CD4-positive, alpha-beta T cell treated with Interleukin-17A for 1 hour (primary cell): ENCODE results near the gene MAP3K5.
"Not testable (repeated sequence)": the region's sequence is repeated elsewhere in the genome, so short reads cannot be mapped to it uniquely, and the experiment has no call there.

Experiments used
- DNase-seq: peaks from one replicate; pipeline ENCODE4 v3.0.0-alpha.2; 2020

Gene MAP3K5, protein sequence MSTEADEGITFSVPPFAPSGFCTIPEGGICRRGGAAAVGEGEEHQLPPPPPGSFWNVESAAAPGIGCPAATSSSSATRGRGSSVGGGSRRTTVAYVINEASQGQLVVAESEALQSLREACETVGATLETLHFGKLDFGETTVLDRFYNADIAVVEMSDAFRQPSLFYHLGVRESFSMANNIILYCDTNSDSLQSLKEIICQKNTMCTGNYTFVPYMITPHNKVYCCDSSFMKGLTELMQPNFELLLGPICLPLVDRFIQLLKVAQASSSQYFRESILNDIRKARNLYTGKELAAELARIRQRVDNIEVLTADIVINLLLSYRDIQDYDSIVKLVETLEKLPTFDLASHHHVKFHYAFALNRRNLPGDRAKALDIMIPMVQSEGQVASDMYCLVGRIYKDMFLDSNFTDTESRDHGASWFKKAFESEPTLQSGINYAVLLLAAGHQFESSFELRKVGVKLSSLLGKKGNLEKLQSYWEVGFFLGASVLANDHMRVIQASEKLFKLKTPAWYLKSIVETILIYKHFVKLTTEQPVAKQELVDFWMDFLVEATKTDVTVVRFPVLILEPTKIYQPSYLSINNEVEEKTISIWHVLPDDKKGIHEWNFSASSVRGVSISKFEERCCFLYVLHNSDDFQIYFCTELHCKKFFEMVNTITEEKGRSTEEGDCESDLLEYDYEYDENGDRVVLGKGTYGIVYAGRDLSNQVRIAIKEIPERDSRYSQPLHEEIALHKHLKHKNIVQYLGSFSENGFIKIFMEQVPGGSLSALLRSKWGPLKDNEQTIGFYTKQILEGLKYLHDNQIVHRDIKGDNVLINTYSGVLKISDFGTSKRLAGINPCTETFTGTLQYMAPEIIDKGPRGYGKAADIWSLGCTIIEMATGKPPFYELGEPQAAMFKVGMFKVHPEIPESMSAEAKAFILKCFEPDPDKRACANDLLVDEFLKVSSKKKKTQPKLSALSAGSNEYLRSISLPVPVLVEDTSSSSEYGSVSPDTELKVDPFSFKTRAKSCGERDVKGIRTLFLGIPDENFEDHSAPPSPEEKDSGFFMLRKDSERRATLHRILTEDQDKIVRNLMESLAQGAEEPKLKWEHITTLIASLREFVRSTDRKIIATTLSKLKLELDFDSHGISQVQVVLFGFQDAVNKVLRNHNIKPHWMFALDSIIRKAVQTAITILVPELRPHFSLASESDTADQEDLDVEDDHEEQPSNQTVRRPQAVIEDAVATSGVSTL (N-terminal part only)

DNA sequence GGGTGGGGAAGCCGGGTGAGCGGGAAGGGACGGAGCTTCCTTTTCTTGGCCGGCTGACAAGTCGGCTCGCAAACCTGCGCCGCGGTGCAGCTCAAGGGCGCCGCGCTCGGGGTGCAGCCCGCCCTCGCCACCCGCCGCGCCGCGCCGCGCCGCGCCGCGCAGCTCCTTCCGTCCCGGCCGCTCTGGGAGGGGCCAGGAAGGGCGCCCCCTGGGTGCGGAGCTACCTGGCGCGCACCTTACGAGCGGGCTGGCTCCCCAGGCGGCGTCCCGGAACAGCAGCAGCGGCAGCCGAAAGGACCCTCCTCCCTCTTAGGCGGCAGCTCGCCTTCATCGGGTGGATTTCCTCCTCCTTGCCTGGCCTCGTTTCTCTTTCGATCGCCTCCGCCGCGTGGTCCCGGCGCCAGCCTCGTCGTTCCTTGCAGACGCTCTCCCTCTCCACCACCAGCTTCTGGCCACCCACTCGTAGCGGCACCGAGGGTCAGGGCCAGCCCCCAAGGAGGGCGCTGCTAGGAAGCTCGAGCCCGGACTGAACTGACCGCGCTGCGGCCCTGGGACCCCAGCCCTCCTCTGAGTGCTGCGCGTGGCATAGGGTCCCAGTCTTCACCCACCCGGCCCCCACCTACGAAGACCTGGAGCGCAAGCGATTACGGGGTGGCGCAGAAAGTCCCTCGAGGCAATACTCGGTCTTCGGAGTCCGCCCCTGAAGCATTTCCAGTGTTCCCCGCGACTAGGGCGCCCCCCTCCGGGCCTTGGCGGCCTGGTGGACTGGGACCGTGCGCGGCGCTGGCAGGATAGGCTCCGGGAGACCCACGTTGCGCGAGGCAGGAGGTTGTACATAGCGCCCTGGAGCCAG, at the start of gene MAP3K5:
MAP3K5 (minus strand) TSS at position 68 of the 853 bp plus-strand sequence. CDS start 320 bp downstream, outside the sequence.
- DNase-seq = peak; percentile 95

DNA sequence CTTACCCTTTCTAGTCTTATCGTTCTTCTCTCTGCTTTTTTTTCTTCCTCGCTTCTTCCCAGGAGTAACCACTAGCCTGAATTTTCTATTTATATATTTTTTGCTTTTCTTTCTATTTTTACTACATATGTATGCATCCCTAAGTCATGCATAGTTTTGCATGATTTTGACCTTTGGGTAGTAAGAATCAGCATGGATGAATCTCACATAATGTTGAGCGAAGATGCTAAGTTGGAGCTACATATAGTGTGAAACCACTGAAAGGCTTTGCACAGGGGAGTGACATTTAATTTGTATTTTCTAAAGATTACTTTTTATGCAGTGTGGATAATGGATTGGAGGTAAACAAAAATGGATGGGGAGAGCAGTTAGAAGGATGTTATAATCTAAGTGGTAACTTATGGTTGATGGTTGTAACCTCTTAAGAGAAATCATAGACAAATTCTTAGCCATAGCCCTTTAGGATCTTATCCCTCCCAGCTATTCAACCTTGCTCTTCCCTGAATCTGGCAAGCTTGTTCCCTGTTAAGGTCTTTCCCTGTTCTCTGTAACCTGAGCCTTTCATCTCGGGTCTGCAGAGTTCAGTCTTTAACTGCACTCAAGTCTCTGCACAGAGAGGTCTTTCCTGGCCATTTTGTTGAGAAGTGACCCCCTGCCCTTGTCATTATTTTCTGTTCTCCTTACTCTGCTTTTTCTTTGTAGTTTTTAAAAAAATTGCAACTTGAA, 48.2 kb upstream of the MAP3K5 start:
- no peak for DNase-seq

DNA sequence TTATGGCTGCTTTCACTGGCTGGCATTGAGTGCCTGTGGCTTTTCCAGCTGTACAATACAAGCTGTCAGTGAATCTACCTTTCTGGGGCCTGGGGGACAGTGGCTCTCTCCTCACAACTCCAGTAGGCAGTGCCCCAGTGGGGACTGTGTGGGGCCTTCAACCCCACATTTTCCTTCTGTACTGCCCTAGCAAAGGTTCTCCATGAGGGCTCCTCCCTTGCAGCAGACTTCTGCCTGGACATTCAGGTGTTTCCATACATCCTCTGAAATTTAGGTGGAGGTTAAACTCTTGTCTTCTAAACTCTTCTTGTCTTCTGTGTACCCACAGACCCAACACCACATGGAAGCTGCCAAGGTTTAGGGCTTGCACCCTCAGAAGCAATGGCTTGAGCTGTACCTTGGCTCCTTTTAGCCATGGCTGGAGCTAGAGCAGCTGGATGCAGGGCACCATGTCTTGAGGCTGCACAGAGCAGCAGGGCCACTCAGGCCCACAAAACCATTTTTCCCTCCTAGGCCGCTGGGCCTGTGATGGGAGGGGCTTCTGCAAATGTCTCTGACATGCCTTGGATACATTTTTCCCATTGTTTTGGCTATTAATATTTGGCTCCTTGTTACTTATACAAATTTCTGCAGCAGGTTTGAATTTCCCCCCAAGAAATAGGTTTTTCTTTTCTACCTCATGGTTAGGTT, 39.7 kb upstream of the MAP3K5 start:
- no peak for DNase-seq

DNA sequence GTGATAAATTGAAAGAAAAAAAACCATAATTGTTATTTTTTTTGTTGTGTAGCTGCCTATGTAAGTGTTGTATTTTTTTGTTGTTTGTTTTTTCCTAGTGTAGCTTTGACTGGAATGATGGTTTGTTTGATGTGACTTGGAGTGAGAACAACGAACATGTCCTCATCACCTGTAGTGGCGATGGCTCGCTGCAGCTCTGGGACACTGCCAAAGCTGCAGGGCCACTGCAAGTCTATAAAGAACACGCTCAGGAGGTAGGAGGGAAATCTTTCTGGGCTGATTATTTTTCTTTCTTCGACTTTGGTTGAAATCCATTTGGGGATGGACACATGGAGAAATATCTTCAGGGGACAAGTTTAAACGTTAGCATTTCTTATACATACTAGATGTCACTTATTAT, 33.9 kb upstream of the MAP3K5 start:
- no peak for DNase-seq

DNA sequence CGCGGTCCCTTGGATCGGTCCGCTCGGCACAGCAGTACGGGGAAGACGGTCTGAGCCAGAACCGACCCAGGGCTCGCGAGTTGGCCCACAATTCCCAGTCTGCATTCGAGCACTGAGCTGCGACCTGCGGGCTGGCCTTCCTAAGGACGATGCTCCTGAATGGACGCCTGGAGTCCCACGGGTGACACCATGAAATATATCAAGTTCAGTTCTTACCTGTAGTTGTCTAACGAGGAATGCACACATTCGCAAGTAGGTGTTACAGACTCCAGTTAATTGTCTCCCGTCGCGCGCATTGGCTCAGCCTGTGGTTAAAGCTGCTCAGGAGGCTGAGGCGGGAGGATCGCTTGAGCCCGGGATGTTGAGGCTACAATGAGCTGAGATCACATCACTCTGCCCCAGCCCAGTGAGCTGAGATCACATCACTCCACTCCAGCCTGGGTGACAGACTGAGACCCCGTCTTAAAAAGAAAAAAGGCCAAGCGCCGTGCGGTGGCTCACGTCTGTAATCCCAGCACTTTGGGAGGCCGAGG, 30.9 kb upstream of the MAP3K5 start:
- DNase-seq = no peak

DNA sequence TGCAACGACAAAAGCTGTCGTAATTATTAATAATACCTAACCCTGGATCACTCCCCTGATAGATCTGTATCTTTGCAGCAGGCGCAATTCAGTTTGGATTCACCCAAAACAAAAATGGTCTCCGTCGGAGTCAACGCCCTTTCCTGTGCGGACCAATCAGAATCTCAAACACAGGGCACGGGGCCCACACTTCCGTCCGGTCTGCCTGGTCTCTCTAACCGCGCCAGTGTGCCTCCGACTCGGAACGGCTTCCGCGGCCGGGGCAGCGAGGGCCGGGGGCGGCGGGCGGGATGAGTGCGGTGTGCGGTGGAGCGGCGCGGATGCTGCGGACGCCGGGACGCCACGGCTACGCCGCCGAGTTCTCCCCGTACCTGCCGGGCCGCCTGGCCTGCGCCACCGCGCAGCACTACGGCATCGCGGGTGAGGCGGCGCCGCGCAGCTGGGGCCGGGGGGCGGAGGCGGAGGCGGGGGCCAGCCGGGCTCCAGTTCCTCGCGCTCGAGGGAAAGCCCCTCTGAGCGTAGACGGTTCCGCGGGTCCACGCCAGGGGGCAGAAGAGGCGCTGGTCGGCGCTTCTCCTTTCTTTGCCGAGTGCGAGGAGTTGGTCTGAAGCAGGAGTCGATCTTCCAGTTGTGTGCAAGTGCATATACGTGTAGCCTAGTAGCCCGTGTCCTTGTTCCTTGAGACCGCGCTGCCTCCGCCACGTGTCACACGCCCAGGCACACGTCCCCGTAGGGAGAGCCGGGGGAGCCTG, 30.3 kb upstream of the MAP3K5 start, which contains the start of gene PEX7:
PEX7 (plus strand) TSS at position 217 of the 752 bp plus-strand sequence; CDS start at position 291, 74 bp downstream.
- peak; percentile 95 for DNase-seq

DNA sequence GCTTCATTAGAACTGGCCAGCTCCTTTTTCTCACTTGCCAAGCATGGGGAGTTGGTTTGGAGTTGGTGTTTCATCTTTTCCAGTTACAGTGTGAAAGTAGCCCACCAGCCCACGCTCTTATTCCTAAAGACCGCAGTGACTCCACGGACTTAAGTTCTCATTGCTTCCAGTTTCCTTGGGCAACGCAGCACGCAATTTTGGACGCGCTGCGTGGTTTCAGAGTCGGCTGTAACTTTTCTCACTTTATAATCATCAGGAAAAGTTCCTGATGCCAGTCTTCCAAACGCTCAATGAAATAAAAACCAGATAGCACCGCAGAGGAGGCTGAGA, 29.7 kb upstream of the MAP3K5 start:
- no peak for DNase-seq

DNA sequence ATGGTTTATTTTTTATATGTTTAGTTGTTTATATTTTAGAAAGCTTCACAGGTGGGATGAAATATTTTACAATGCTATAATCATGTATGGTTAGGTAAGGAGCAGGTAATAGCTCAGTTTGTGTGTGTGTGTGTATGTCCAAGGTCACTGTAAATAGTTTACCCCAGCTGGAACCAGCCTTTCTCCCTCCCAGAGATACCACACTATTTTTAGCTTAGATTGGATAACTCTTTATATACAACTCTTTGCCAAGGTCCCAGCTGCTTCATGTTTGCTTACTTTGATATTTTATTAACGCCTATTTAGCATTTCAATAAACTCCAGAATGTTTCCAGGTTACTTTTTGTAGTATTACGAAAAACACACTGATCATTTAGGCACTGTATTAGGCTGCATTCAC, 28.3 kb upstream of the MAP3K5 start:
- DNase-seq = no peak

DNA sequence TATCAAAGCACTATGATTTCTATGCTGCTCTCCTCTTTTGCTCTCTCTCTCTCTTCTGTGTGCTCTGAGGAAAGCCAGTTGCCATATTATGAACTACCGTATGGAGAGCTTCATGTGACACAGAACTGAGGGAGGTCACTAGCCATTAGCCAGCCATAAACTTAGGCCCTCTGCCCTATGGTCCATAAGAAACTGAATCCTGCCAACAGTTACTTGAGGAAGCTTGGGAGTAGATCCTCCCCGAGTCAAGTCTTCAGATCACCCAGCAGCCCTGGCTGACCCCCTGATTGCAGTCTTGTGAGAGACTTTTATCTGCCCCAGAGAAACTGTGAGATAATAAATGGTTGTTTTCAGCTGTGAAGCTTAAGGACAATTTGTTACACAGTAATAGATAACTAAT, 24.4 kb upstream of the MAP3K5 start:
- no peak for DNase-seq

DNA sequence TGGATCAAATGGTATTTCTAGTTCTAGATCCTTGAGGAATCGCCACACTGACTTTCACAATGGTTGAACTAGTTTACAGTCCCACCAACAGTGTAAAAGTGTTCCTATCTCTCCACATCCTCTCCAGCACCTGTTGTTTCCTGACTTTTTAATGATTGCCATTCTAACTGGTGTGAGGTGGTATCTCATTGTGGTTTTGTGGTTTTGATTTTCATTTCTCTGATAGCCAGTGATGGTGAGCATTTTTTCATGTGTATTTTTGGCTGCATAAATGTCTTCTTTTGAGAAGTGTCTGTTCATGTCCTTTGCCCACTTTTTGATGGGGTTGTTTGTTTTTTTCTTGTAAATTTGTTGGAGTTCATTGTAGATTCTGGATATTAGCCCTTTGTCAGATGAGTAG, 23.3 kb upstream of the MAP3K5 start:
- not testable (repeated sequence) for DNase-seq

DNA sequence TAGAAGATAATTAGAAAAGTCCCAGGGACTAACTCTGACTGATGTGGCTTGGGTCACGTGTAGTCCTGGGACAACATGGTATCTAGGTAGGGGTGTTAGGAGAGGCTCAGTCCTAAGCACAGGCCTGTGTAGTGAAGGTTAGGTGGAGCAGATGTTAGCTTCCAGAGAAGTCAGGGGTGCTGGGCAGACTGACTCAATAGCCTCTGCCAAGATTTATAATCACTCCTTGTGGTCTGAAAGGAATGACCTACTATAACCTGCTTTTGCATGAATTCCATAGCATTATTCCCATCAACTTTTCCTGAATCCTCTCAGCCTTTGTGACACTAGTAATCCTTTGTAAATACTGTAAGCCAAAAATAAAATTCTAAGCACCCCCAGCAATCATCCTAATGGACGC, 19.9 kb upstream of the MAP3K5 start:
- DNase-seq = no peak

DNA sequence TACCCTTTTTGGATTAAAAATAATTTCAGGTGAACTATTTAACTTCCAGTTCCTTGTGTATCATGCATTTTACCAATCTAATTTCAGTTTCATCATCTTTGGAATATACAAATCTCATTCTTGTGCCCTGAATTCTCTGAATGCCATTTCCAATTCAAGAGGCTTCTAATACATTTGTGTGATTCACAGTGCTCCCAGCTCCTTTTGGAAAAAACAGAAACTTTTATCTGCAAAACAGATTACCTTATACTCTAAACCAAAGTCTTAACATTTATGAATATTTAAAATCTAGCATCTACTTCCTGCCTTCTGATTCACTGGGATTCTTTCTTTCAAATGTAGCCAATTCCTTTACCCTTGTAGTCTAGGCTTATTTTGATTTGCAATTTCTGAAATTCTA, 19.0 kb upstream of the MAP3K5 start:
- no peak for DNase-seq

DNA sequence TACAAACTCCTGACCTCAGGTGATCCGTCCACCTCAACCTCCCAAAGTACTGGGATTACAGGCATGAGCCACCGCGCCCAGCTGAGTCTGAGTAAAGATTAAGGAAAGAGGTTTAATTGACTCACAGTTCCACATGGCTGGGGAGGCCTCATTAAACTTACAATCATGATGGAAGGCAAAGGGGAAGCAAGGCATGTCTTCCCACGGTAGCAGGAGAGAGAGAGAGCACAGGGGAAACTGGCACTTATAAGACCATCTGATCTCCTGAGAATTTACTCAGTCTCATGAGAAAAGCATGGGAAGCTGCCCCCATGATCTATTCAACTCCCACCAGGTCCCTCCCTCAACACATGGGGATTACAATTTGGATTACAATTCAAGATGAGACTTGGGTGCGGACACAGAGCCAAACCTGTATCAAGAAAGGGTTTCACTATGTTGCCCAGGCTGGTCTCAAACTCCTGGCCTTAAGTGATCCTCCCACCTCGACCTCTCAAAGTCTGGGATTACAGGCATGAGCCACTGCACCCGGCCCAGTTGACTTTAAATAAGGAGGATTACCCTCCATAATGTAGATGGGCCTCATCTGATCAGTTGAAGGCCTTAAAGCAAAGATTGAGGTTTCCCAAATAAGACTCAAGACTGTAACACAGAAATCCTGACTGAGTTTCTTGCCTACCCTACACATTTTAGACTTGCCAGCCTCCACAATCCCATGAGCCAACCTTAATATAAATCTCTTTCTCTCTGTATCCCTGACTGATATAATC, 17.0 kb upstream of the MAP3K5 start:
- DNase-seq = no peak

DNA sequence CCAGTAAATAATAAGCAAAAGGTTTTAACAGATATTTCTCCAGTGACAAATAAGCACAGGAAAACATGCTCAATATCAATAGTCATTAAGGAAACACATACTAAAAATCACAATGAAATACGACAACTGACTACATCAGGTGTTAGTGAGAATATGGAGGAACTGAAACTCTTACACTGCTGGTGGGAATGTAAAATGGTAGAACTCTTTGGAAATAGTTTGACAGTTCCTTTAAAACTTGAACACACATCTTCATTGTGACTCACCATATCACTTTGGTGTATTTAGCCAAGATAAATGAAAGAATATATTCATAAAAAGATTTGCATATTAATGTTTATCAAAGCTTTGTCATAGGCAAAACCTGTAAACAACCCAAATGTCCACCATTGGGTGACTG, 11.3 kb upstream of the MAP3K5 start:
- DNase-seq = no peak

DNA sequence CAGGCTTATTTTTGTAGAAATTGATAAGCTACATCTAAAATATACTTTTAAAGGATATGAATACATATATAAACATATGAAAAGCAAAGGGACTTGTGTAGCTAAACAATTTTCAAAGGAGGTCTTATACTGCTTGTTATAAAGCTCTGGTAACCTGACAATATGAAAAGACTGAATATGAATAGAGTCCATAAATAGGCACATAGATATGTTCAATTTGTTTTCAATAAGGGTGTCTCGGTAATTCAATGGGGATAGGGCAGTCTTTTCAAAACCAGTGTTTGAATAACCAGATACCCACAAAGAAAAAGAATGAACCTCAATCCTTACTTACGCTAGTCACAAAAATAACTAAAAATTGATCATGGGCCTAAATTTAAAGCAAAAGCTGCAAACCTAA, 9.3 kb upstream of the MAP3K5 start:
- no peak for DNase-seq

DNA sequence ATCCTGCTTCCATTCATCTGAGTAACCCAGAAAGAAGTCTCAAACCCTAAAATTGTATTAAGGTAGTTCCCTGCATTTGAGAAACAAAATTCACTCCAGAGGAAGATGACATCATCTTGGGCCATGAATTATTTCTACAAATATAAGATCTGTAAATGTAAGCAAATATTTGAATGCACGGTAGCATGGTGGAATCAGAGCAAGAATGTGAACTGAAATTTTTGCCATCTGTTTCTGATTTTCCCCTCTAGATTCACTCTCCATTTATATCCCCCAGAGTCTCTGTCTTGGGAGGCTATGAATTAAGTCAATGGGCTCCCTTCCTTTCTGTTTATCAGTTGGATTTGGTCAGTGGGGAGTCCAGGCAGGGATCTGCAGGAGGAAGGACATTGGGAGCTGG, 5.8 kb upstream of the MAP3K5 start:
- no peak for DNase-seq

DNA sequence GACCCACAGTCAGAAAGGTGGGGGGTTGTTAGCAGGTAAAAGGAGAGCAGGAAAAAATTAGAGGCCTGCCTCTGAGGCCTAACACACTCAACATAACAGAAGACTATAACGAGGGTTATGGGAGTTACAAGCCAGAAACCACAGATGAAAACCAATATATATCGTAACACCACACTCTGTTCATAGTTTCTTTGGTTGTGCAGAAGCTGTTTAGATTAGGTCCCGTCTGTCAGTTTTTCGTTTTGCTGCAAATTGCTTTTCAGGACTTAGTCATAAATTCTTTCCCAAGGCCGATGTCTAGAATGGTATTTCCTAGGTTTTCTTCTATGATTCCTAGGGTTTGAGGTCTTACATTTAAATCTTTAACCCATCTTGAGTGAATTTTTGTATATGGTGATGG, 3.7 kb upstream of the MAP3K5 start:
- no peak for DNase-seq

DNA sequence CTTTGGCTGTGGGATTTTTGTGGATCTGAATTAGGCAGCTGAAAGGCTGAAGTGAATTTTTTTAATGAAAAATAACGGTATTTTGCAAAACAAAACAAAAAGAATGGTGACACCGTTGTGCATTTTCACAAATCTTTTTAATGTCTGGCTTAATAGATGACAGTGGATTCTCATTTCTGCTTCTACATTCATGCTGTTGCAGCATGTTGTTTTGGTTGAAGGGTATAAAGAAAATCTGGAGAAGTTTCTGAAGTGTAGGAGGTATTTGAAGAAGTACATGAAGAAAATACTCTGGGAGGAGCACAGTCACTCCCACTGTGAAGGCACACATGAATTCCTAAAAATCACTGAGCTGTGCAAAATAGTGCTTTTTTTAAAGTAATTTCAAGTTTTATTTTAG, 3.1 kb upstream of the MAP3K5 start:
- DNase-seq = no peak

DNA sequence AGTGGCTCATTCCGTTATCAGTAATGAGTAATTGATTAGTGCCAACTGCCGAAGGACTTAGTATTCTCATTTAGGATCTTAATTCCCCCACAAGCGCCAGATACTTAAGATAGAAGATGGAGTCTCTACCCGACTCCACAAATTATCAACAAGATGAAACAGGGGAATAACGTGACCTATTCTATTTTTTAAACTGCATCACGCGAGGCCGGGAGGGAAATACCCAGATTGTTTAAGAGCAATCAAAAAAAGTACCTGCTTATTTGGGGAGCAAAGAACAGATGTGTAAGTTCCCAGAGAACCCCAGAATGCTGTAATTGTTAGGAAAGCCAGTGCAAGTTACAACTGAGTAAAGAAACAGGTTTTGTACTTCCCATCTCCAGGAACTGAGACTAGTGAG, 1.1 kb upstream of the MAP3K5 start:
- DNase-seq = peak; percentile 52
